GM18873 (cell line): Measurements from ENCODE around the gene BOLL.
"Not testable (repeated sequence)": the region's sequence is repeated elsewhere in the genome, so short reads cannot be mapped to it uniquely, and the experiment has no call there.

Source experiments
- ATAC-seq: cut with Tn5 transposase; IDR thresholded peaks from one replicate; pipeline ENCODE4 v1.9.1; 2021; ENCODE audit warnings: mild to moderate bottlenecking, moderate library complexity, moderate number of reproducible peaks; ENCODE audit not compliant: unreplicated experiment, low FRiP score

BOLL gene

DNA sequence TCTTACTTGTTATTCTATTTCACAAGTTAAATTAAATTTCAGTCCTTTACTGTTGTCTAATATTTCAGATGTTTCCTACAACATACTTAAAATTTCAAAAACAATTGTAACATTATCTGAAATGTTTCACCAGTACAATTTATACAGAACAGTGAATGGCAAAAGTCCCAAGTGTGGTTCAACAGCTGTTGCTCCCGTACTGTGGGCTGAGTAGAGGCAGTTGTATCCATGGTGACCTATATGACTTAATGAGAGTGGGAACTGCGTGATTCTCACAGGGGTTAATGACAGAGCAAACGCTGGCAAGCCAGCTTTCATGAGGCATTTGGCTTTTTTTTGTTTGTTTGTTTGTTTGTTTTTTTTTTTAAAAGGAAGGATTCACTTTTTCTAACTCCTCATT, 13.9 kb upstream of the BOLL start:
- no peak for ATAC-seq

DNA sequence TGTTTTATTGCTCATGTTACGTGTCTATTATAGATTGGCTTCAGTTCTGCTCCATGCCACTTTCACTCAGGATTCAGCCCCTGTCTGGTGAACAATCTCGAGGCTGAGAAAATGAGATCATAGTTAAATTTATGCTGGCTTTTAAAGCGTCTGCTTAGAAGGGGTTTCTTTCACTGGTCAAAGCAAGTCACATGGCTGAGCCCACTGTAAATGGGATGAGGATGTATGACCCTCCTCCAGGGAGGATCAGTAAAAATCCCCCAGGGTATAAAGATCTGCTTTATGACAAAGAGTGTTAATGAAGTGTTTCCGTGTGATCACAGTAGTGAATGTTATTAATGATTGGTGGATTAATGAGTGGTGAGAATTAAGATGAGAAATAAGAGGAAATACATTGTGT, 13.1 kb upstream of the BOLL start:
- ATAC-seq, result no peak

DNA sequence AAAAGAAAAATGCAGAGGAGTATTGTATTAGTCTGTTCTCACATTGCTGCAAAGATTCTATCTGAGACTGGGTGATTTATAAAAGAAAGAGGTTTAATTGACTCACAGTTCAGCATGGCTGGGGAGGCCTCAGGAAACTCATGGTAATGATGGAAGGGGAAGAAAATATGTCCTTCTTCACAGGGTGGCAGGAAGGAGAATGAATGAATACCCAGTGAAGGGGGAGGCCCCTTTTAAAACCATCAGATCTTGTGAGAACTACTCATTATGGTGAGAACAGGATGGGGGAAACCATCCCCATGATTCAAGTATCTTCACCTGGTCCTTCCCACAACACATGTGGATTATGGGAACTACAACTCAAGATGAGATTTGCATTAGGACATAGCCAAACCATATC, 10.2 kb upstream of the BOLL start:
- ATAC-seq, result no peak

DNA sequence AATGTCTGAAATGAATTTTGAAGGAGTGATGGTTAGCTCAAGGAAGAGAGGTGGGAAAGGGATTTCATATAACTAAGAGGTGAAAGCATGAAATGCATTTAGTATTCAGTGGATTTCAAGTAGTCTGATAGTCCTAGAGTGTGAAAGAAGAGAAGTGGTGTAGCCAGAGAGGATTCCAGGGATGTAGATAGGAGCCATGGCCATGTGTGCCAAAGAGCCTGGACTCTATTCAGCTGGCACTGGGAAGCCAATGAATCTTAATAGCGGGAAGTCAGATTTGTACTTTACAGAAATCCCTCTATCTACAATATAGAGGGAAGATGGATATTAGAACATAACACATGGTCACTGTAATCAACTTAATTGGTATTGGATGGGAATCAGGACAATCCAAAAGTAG, 8.3 kb upstream of the BOLL start:
- no peak for ATAC-seq

DNA sequence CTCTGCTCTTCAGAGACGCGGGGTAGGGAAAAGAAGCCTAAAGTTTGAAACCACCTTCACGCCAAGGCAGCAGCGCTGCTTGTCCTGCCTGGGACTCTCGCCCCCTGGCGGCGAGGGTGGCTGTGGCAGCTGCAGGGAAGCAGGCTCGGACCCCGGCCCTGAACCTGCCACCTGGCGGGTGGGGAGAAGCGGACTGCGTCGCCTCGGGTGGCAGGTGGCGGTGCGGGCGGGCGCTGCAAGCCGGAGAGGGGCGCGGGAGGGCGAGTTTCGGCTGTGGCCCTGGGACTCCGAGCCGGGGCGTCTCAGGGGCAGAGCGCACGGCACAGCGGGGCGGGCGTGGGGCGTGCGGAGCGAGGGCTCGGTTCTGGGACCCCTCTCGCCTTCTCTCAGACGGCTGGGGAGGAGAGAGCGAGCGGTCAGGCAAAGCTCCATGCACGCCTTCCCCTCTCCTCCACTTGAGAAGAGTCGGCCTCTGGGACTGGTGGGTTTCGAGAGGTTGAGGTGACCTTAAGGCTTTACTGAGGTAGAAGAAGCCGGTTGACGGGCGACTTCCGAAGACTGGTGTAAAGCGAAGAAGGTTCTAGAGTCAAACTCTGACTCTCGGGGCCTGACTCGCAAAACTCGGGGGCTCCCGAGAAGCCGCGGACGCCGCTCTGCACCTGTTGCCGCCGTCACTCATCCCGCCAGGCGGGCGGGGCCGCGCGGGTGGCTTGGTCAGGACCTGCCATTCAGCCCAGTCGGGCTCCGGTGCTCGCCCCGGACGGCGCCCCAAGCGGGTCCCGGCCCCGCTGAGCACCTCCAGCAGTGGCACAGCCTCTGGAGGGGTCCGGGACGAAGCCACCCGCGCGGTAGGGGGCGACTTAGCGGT, 1.1 kb upstream of the BOLL start:
- ATAC-seq, result no peak

DNA sequence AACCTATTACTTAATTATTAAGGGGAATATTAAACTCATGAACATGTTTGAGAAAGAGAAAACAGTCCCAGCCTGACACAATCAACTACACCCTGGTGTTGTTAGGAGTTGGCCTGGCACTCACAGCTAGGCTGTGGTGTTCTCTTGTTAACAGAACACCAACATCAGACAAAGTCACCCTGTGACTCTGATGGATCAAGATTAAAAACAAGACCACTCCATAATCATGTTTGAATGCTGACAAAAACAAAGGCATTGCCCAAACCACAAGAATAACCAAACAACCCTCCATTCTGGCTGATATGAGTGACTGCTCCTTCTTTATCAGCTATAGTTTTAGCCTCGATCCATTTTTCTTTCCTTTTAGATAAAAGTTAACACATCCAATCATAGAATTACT, 3.0 kb downstream of the BOLL start:
- no peak for ATAC-seq

DNA sequence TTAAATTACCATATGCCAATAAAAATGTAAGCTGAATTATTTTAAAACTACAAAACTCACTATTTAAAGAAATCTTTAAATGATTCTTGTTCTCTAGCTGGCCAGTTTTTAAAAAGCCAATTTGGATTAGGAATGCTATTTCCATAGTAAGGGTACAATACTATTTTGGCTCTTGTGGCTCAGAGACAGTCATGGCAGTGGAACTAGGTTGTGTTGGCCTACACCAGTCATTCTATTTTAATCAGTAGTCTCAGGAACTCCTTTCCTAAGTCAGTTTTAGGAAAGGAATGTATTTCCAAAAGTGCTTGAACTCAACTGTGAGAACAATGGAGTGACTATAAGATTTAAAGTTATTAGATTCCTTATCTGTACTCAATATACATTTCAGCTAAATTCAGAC, 5.9 kb downstream of the BOLL start:
- no peak for ATAC-seq

DNA sequence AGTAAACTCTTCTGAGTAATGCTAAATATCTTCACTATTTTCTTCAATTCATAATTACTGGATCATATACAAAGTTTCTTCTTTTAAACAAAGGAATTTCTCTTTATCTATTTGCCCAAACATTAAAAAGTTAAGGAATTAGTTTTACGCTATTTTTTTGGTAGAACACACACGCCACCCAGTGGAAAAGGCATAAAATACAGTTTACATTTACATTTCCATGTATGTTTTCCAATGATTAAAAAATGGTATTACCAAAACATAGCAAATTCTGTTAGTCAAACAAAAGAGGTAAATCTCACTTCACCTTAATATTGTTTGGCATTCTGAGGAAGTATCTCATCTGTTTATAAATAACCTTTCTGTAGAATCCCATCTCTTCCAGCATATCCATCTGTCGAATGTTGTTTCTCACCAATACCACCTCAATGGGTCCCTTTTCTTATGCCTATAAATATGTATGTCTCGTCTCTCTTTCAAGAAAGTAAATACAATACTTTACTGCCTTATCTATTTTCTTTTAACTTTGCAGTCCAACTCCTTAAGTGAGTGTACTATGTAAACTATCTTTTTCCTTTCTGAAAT, 7.2 kb downstream of the BOLL start:
- no peak for ATAC-seq

DNA sequence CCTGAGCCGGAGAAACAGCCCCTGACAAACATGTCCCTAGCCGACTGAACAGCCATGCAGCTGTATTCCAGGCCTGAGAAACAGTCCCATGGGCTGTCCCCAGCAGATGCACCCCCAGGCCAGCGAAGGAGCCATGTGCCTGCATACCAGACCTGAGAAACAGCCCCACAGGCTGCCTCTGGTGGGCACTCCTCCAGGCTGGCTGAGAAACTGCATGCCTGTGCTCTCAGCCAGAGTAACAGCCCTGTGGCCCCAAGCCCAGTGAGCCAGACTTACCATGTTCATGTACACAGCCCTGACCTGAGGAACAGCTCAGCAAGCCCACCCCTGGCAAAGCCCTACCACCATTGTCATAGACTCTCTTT, 24.8 kb downstream of the BOLL start:
- no peak for ATAC-seq

DNA sequence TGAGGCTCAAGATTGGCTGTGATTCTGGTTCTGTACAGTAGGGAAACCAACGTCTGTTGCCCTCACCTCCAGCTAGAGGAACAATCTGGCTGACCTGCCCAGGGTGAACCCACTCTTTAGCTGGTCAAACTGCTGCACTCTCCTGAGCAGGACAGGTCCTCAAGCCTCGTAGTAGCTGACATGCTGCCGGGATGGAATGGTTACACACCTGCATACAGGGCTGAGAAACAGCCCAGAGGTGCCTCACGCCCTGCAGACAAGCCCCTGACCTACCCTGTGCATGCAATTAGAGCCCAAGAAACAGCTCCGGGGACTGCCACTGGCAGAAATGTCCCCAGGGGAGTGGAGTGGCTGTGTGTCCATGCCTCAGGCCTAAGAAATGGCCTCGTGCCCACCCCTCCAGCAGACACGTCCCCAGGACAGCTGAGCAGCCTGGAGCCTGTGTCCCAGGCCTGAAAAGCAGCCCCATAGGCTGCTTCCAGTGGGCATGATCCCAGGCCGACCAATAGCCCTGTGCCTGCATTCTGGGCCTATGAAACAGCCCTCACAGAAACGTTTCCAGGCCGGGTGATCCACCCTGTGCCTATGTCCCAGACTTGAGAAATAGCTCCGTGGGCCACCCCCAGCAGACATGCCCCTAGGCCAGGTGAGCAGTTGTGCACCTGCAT, 25.4 kb downstream of the BOLL start:
- no peak for ATAC-seq

DNA sequence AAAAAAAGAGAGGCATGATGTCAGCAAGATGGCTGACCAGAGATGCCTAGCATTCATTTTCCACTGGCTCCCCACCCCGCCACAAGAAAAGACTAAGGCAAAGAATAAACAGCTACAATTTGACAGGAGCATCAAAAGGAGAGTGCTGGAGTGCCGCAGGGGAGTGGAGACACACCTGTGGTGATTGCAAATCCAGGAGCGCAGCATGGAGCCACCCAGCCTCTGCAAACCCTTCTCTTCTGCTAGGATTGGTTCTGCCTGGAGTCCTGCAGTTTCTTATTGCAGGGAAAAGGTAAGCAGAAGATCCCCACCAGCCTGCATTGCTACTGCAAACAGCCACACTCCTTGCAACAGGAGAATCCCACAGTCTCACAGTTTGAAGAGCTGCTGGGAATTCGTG, 26.1 kb downstream of the BOLL start:
- ATAC-seq, result no peak

DNA sequence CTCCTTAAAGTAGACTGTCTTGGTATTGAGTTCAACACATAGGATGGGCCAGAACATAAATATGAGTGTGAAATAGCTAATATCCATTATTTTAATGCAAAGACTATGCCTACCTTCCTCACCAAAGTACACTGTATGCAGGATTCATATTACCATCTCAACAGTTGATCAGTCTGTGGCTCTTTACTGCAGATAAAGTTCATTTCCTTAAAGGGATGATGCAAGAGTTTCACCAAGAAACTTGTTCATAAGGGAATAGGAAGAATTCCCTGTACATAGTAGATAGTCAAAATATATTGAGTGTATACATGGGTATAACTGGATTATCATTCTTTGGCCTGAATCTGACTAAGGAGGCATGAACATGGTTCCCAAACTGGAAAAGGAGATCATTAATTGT, 44.9 kb downstream of the BOLL start:
- no peak for ATAC-seq

DNA sequence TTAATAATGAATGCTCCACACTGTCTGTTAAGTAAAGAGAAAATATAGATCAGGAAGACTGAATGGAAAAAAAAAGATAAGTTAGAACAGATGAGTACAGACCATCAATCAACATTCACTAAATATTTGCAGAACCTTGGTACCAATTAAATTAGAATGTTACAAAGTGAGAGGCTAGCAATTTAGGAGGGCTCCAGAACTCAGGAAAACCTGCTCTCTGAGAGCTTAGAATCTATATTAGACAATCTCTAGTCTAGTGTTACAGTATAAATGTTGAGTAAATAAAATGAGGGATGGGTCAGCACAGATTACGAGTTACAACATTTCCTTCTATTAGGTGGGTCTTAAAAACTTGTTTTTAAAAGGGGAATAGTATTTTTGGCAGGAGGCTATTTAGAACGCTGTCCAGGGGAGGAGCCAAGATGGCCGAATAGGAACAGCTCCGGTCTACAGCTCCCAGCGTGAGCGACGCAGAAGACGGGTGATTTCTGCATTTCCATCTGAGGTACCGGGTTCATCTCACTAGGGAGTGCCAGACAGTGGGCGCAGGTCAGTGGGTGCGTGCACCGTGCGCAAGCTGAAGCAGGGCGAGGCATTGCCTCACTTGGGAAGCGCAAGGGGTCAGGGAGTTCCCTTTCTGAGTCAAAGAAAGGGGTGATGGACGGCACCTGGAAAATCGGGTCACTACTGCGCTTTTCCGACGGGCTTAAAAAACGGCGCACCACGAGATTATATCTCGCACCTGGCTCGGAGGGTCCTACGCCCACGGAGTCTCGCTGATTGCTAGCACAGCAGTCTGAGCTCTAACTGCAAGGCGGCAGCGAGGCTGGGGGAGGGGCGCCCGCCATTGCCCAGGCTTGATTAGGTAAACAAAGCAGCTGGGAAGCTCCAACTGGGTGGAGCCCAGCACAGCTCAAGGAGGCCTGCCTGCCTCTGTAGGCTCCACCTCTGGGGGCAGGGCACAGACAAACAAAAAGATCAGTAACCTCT, 56.3 kb downstream of the BOLL start:
- ATAC-seq, result not testable (repeated sequence)

DNA sequence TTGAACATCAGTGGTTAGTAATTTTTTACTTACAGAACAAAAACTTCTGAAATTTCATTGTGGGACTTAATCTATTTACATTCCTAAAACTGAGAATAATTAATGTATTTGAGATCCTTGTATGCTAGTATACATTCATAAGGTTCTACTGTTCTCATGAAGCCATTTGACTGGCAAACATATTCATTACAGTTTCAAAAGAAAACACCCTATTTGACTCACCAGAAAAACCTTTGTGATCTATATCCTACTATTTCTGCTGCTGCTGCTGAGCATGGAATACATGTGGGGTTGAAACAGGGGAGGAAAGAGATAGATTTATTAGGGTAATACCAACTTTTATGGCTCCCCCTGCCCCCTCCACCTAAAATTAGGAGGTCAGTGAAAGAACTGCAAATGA, 58.1 kb downstream of the BOLL start:
- no peak for ATAC-seq

DNA sequence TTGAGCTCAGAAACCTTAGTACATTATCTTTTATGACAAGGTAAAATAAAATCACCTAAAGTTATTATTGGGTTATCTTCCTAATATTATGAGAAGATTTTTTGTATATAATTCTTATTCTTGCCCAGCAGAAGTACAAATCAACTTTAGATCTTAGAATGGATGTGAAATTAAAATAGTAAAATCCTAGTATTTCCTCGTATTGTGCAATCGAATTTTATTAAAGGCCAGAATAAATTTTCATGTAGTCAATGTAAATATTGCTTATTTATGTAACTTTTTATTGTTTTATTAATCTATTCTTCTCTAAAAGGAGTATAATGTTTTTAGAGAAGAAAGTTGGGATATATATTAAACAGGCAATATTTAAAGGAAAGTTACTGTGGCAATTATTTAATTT, 67.3 kb downstream of the BOLL start:
- ATAC-seq, result no peak

DNA sequence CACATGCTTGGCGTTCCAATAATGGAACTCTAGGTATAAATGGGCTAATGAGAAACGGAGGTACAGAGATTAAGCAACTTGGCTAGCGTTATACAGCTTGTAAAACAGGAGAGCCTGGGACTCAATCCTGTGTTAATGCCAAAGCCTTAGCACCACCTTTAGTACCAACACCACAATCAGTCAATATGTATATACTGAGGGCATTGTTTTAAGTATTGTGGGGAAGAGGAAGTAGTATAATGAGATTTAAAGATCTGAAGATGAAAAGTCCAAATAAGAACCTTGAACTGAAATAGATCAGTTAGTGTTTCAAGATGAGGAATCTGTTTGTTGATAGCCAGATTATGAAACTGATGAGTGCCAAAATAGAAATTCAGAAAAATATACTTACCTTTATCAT, 71.8 kb downstream of the BOLL start:
- ATAC-seq, result no peak

DNA sequence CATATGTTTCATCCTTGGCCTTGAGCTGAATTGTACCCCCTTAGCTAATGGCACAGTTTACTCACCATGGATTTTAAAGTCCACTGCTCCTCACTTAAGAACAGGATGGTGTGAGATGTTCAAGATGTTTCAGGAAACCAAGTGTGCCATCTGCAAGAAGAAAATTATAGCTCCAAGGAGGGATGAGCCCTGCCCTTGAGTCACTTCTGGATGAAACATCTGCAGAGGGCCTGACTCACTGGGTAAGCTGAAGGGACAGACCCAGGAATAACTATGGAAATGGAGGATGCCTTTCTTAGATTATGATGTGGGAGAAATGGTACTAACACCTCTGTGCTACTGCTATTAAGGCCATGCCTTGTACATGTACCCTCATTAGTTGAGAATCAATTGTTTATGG, 73.5 kb downstream of the BOLL start:
- ATAC-seq, result no peak

DNA sequence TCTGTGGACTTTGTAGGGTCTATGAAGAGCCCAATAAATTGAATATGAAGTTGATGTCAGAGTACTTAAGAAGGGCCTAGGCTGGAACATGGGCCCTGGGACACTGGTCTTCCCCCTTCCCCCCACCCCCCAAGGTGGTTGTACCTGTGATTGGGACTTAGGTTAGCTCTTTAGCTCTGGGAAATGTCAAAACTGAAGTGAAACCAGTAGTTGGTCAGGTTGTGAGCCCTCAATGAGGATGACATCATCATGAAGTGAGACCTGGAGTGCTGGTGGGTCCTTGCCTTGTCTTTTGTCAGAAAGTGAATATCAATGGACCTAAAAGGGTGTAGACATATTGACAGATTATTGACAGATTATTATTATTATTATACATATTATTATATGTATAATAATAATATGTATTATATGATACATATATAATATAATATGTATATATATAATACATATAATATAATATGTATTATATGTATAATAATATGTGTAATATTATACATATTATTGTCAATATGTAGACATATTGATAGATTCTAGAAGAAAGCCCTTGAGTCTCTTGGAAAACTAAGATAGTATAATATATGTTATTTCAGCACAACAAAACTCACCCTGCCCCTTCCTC, 74.6 kb downstream of the BOLL start:
- peak; percentile 85 for ATAC-seq

DNA sequence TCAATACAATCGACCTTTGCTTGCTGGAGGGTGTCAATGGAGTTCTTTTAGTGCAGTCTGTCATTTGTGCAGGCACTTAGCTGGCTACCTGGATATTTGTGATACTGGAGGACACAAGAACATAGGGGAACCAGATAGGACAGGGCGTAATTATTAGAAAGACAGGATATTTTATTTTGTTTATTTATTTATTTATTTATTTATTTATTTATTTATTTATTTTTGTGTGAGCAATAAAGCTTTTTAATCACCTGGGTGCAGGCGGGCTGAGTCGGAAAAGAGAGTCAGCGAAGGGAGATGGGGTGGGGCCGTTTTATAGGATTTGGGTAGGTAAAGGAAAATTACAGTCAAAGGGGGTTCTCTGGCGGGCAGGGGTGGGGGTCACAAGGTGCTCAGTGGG, 76.0 kb downstream of the BOLL start:
- ATAC-seq, result not testable (repeated sequence)

DNA sequence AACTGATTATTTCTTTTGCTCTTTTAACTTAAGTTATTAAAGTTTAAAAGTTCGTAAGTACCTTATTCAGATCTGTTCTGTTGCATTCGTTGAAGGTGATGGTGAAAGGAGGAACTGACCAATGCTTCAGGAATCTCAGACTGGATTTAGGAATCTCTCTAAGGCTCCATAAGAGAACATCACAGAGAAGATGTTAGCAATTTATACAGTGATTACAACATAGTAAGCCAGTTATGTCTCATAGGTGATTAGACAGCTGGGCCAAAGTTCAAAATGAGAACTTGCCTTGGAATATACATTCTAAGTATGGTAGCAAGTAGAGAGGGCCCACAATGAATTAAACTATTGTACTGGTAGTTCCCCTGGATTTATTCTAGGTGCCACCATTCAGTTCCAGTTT, 76.8 kb downstream of the BOLL start:
- no peak for ATAC-seq
